AG04450 (cell line): ENCODE measurements around the gene PPIAL4G. TPM values are rescaled to one million over a fixed set of nuclear protein-coding genes. Genes with fewer than 3 reads are reported as not detected.
"Not testable (repeated sequence)": the region's sequence is repeated elsewhere in the genome, so short reads cannot be mapped to it uniquely, and the experiment has no call there.

Experiments used
- CTCF ChIA-PET: fragments of 300-600, 350-600 bp; formaldehyde crosslinking; extraction: SDS; loops from one replicate; lab custom pipeline; 2022; ENCODE audit warnings: antibody characterized with exemption, inconsistent platforms; lab: Charles Lee
- POLR2A ChIA-PET: fragments of 350-600 bp; formaldehyde crosslinking; extraction: SDS; loops from one replicate; lab custom pipeline; 2021; ENCODE audit warnings: antibody characterized with exemption, inconsistent platforms; lab: Yijun Ruan, JAX
- DNase-seq: peaks from one replicate; pipeline ENCODE4 v3.0.0-alpha.2; 2011; ENCODE audit warnings: low read depth, low spot score
- H3K27ac ChIP-seq: one replicate; pipeline ENCODE4 v1.5.1; 2012; ENCODE audit warnings: low read depth, low read length, control low read depth
- H3K27me3 ChIP-seq: one replicate; pipeline ENCODE4 v1.6.0; 2012; ENCODE audit warnings: low read length; ENCODE audit not compliant: control insufficient read depth, insufficient read depth
- H3K4me3 ChIP-seq: 2 replicates; pipeline ENCODE4 v1.5.1; 2011; ENCODE audit warnings: mild to moderate bottlenecking, low read depth, low read length, control low read depth
- H3K9me3 ChIP-seq: 2 replicates; pipeline ENCODE4 v1.5.1; 2012; ENCODE audit warnings: low read length; ENCODE audit not compliant: control insufficient read depth, insufficient read depth
- polyA plus RNA-seq: library from polyadenylated mRNA; depleted of rRNA; stranded (reverse); fragments of >200 nt; gene quantifications from 2 replicates; pipeline ENCODE4 v1.2.3, GENCODE V29; 2011
- TF ChIP-seq, protein P1 (sequence below): IDR thresholded peaks from 2 replicates; pipeline ENCODE4 v1.5.1; 2011; ENCODE audit warnings: low read depth, low read length, control low read depth, inconsistent platforms

Gene PPIAL4G
- polyA plus RNA-seq, 1 experiment: not detected

DNA sequence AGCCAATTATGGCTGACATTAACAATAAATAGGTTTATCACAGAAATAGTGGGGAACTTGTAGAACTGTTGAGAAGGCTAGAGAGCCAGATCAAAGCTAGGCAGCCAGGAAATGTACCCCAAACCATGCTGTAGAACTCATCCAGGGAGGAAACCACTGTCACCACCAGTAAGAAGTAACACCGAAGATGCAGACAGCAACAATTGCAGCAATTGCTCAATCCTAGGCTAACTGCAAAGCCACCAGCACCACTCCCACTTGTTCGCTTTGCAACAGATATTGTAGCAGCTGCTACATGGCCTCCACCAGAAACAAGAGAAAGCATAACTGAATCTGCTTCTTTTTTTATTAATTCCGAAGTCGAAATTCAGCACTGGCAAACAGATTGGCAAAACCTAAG is 2.0 kb downstream of the PPIAL4G start:
- CTCF ChIA-PET, H3K27me3 ChIP-seq, POLR2A ChIA-PET, DNase-seq, H3K27ac ChIP-seq, H3K4me3 ChIP-seq, H3K9me3 ChIP-seq: not testable (repeated sequence)

DNA sequence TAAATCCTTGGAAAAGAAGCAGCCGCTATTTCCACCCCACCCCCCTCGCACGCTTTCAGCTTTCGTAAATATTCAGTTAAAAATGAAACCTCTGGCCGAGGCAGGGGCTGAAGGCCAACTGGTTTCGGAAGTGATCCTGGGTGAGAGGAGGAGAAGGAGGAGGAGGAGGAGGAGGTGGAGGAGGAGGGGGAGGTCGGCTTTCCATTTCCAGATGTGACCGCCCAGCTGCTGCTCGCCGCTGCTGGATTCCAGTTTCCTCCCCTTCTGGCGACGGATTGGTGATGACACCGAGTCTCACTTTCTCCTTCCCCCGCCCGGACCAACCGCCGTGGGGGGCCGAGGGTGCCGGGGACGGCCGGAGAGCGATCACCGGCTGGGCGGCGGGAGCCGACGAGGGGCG is 23.4 kb downstream of the PPIAL4G start:
- H3K4me3 ChIP-seq, H3K9me3 ChIP-seq, H3K27ac ChIP-seq, H3K27me3 ChIP-seq, DNase-seq, CTCF ChIA-PET, POLR2A ChIA-PET: not testable (repeated sequence)

DNA sequence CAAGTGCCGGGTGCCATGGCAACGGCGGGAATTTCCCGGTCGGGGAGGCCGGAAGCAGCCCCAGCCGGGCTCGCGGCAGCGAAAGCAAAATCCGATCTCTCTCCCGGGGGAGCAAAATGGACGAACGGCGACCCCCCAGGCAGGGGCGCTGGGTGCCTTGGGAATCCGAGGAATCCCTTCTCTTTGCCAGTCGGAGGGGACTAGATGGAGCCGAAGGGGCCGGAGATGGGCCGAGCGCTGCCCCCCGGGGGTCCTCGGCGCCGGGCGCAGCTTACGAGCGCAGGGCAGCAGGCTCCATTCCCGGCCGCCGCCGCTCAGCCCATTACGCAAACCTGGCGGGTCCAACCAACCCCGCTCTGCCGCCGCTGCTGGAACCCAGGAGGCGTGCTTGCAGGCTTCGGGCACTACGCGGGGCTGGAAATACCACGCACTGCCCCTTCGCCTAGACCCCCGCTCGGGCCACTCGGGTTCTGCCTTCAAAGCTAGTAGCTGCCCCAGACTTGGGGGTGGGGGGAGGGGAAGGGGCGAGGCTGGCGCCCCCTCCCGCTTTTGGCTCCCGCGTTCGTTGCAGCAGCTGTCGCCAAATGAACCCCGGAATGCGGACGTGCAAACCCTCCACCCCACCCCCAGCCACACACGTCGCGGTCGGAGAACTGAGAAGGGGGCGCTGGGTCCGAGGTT is 24.1 kb downstream of the PPIAL4G start:
- H3K4me3 ChIP-seq: peak overlapping the region; percentile 64
- H3K9me3 ChIP-seq, POLR2A ChIA-PET, CTCF ChIA-PET, H3K27ac ChIP-seq, DNase-seq, H3K27me3 ChIP-seq: not testable (repeated sequence)

DNA sequence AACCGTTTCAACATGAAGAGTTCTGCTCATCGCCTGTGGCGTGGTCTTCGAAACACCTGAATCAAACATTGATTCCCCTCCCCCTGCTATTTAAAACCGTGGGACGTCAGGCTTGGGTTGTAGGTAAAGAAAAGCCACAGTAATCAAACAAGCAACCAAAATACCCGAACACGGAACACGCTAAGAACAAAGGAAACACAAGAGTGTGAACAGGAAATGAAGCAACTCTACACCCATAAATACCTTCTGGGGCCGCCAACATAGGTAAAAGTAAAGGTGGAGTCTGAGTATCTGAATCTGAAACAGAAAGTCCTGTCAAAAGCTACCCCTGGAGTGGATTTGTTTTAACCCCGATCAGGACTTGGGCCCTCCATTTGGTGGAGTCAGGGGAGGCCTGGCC is 24.7 kb downstream of the PPIAL4G start:
- DNase-seq, POLR2A ChIA-PET, H3K27ac ChIP-seq, CTCF ChIA-PET, H3K9me3 ChIP-seq, H3K27me3 ChIP-seq: not testable (repeated sequence)
- H3K4me3 ChIP-seq: peak overlapping the region; percentile 39

DNA sequence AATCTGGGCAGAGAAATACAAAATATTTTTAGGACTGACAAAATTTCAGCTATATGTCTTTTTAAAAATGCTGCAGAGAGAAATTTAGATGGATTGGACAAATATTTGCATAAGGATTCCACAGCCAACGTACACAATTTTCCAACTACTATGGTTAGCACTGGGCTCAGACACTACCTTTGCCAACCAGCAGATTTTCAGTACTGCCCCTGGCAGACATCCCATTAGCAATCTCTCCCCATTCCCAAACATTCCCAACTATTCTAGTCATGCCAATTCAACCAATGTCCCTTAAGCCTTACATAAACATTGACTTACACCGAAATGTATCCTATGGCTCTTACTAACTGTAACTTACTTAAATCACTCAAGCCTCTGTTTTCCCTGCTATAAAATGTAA is 30.3 kb downstream of the PPIAL4G start:
- DNase-seq, H3K27ac ChIP-seq, H3K27me3 ChIP-seq, H3K9me3 ChIP-seq, H3K4me3 ChIP-seq, CTCF ChIA-PET, POLR2A ChIA-PET: not testable (repeated sequence)

DNA sequence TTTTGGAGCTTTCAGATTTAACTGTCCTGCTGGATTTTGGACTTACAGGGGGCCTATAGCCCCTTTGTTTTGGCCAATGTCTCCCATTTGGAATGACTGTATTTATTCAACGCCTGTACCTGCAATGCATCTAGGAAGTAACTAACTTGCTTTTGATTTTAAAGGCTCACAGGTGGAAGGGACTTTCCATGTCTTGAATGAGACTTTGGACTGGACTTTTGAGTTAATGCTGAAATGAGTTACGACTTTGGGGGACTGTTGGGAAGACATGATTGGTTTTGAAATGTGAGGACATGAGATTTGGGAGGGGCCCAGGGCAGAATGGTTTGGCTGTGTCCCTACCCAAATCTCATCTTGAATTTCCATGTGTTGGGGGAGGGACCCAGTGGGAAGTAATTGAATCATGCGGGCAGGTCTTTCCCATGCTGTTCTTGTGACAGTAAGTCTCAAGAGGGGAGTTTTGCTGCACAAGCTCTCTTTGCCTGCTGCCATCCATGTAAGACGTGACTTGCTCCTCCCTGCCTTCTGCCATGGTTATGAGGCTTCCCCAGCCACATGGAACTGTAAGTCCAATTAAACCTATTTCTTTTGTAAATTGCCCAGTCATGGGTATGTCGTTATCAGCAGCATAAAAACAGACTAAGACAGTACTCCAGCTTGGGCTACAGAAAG is 43.3 kb downstream of the PPIAL4G start:
- DNase-seq, H3K27me3 ChIP-seq, H3K9me3 ChIP-seq, H3K4me3 ChIP-seq, H3K27ac ChIP-seq, POLR2A ChIA-PET, CTCF ChIA-PET: not testable (repeated sequence)

DNA sequence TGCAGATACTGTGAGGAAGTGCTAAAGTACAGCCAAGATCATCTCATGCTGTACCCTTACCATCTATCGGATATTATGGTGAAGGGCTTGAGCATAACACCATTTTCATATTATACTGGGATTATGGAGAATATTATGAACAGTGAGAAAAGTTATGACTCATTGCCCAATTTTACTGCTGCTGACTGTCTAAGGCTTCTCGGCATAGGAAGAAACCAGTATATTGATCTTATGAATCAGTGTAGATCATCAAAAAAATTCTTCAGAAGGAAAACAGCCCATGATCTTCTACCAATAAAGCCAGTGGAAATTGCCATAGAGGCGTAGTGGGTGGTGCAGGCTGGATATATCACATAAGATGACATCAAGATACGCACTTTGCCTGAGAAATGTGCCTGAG is 47.7 kb downstream of the PPIAL4G start:
- Histone ChIP-seq H3K27me3 (no peaks in the 10 kb centered on the region), H3K27ac (no peak overlapping the region), H3K9me3 (no peaks in the 10 kb centered on the region; the same call in 1 of the 2 replicates), H3K4me3 (no peak overlapping the region)
- ChIA-PET CTCF (no interaction called here), POLR2A (no interaction called here)
- no peak for DNase-seq
- TF ChIP-seq, protein P1, sequence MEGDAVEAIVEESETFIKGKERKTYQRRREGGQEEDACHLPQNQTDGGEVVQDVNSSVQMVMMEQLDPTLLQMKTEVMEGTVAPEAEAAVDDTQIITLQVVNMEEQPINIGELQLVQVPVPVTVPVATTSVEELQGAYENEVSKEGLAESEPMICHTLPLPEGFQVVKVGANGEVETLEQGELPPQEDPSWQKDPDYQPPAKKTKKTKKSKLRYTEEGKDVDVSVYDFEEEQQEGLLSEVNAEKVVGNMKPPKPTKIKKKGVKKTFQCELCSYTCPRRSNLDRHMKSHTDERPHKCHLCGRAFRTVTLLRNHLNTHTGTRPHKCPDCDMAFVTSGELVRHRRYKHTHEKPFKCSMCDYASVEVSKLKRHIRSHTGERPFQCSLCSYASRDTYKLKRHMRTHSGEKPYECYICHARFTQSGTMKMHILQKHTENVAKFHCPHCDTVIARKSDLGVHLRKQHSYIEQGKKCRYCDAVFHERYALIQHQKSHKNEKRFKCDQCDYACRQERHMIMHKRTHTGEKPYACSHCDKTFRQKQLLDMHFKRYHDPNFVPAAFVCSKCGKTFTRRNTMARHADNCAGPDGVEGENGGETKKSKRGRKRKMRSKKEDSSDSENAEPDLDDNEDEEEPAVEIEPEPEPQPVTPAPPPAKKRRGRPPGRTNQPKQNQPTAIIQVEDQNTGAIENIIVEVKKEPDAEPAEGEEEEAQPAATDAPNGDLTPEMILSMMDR: no peak

DNA sequence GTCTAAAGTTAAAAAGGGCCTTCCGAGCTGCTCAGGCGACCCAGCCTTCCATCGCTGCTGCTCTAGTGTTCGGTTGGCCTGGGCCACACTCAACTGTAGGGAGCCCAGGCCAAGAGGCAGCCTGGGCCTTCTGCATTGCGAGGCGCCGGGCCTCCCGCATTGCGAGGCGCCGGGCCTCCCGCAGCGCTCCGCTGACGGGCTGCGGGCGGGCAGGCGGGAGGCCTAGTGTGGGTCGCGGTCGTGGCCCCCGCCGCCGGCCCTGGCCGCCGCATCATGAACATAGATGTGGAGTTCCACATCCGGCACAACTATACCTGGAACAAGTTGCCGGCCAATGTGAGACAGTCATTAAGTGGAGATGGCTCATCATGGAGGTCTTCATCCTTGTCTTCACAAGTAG is 48.3 kb downstream of the PPIAL4G start:
- Histone ChIP-seq H3K27me3 (no peaks in the 10 kb centered on the region), H3K4me3 (no peak overlapping the region), H3K27ac (no peak overlapping the region), H3K9me3 (no peaks in the 10 kb centered on the region; the same call in 1 of the 2 replicates)
- TF ChIP-seq, protein P1: no peak
- POLR2A ChIA-PET: no interaction called here
- CTCF ChIA-PET: no interaction called here
- no peak for DNase-seq

DNA sequence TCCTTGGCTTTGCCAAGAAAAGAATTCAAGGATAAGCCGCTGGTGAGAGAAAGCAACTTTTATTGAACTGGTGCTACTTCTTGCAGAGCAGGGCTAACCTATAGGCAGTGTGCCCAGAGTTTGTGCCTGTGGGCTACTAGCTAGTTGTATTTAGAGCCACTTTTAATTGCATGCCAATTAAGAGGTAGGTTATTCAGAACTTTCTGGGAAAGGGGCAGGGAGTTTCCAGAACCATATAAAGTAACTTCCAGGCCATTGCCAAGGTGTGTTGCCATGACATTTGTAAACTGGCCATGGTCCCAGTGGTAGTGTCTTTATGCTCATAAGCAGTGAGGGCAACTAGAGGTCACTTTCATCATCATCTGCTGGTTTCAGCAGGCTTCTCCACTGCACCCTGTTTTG is 50.2 kb downstream of the PPIAL4G start:
- H3K27me3 ChIP-seq, H3K9me3 ChIP-seq, H3K4me3 ChIP-seq, H3K27ac ChIP-seq, DNase-seq, CTCF ChIA-PET, POLR2A ChIA-PET: not testable (repeated sequence)
